ENCODE results near the gene TBX6.

Gene TBX6

DNA sequence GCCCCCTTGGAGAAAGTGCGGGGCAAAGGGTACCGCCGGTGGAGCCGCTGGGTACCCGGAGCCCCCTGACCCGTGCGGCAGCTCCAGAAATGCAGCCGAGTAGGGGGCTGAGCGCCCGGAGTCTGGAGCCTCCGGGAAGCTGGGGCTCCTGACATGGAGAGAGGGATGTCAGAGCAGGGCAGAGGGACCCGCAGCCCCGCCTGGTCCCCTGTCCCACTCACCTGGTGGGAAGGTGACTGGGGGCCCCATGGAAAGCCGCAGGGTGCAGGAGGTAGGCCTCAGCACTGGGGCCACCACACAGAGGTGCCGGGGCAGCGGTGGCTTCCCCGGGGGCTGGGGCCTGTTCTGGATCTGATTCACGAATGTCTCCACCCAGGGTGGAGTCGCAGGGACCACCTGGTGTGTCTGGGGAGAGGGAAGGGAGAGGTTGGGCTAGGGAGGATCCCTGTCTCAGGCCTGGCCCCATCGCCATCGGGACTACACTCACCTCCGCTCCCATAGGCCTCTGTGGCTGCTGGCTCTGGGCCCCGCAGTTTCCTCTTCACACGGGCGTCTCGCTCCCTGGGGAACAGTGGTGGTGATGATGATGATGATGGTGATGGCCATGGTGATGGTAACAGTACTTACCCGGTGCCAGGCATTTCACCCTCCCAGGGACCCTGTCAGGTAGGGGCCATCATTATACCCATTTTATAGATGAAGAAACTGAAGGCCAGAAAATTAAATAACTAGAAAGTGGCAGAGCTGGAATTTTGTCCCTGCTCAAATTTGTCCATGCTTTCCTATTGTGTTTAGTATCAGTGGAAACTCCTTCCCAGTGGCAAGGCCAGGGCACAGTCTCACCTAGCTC is 5.2 kb downstream of the TBX6 start:
- no peak for DNase-seq (ENCODE audit: low spot score)

DNA sequence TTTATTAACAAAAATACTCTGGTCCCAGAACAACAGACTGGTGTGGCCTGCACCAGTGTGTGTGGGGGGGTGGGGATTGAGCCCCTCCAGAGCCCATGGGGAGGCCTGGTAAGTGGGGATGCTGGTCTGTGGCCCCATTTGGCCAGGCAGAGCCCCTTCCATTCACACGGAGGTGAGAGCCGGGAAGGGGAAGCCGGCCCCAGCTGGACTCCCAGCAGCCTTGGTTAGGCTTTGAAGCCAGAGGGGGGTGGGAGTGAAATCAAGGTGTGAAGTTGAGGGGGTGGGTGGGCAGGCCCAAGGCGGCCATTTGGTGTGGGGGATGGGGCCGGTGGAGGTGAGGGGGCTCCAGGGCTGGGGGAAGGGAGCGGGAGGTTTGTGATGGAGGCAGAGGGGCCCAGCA is 5.9 kb downstream of the TBX6 start:
- DNase-seq (ENCODE audit: low spot score) = no peak

DNA sequence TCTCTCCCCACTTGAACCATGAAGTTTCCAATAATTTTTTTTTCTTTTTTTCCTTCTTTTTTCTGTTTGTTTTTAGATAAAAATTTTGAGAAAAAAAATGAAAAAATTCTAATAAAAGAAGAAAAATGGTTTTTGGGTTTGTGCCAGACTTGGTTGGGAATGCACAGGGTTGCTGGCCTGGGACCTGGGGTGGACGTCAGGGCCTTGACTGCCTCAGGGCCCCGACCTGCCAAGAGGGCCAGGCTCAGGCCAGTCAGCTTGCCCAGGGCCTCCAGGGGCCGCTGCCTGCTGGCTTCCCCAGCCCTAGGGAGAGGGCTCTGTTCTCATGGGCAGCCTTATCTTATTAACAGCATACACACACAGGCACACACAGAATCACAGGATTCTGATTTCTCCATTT is 6.5 kb downstream of the TBX6 start:
- DNase-seq (ENCODE audit: low spot score) = no peak

DNA sequence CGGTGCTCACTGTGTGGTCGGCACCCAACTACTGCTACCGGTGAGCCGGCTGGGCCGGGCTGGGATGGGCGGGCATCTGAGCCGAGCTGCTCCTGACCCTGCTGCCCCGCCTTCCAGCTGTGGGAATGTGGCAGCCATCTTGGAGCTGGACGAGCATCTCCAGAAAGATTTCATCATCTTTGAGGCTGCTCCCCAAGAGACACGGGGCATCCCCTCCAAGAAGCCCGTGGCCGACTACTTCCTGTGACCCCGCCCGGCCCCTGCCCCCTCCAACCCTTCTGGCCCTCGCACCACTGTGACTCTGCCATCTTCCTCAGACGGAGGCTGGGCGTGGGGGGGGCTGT is 6.9 kb downstream of the TBX6 start:
- DNase-seq (ENCODE audit: low spot score) = no peak

DNA sequence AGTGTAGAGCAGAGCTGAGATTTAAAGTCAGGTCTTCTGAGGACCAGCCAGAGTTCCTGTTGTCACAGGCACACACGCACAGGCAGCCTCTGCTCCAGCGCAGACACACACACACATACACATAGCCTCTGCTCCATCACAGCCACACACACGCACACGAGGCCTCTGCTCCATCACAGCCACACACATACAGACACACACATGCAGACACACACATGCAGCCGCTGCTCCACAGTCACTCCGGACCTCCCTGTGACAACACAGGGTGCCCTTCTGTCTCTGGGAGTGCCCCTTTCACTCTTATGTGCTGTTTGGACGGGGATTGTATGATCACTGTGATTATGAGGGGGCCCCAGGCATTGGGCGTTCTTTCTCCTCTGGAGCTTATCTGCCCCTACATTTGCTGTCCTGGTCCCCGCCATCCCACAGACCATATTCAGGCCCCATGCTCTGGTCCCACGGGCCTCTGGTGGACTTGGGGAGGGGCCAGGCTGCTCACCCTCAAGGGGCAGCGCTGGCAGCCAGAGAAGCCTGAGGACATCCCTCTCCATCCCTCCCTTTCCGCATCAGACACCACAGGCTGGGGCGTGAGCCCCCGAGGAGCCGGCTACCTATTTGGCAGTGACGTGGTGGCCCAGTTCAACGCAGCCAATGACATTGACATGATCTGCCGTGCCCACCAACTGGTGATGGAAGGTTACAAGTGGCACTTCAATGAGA is 7.5 kb downstream of the TBX6 start:
- DNase-seq (ENCODE audit: low spot score) = no peak

DNA sequence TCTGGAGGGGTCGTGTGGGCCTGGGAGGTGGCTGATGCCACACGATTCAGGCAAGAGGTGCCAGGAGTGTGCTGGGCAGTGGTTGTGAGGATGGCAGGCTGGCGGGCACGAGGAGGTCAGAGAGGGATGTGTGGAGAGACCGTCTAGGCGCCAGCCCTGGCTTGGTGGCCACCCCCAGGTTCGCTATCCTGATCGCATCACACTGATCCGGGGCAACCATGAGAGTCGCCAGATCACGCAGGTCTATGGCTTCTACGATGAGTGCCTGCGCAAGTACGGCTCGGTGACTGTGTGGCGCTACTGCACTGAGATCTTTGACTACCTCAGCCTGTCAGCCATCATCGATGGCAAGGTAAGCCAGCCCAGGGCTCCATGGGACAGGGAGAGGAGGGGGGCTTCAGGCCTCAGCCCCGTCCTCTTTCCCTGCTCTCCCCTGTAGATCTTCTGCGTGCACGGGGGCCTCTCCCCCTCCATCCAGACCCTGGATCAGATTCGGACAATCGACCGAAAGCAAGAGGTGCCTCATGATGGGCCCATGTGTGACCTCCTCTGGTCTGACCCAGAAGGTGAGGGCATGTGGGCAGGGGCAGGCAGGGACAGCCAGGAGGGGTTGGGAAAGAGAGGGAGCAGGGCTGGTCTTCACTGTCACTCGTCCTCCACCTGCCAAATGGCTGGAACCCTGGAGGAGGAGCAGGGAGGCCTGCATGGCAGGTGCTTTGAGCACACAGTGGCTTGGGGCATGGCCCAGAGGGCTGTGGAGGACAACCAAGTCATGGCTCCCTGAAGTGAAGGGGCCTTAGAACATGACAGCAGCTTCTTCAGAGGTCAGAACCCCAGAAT is 8.3 kb downstream of the TBX6 start:
- DNase-seq (ENCODE audit: low spot score) = no peak

DNA sequence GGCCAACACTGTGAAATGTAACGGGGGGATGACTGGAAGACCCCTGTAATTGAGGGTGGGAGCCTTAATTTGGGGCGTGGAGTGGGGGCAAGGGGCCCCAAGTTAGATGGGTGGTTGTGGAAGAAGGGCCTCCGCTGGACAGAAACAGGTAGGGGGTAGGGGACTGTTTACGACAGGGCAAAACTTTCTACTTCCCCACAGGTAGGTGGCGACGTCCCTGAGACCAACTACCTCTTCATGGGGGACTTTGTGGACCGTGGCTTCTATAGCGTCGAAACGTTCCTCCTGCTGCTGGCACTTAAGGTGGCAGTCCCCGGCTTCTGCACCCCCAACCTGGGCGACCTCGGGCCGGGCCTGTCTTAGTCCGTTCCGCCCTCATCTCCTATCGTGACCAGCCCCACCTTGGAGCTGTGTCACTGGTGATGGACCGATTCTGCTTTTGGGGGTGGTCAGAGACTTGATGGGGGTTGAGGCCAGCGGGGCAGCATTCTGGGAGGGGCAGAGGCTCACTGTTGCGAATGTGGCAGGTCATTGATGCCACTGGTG is 9.1 kb downstream of the TBX6 start:
- DNase-seq (ENCODE audit: low spot score) = no peak

DNA sequence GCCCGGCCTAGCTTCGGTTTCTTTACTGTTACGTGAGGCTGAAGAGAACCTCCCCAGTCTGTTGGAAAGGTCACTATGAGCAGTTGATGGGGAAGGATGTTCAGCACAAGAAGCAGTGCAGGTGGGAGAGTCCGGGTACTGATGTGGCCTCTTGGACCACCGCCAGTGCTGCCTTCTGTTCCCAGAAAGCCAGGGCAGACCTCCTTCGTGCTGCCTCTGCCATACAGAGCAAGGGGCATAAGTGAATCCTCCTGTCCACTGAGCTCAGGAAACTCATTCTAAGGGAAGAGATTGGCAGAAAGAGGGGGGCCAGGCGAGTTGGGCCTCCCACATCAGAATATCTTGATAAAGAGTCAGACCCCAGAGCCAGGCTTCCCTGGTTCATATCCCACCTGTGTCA is 12.2 kb downstream of the TBX6 start:
- DNase-seq (ENCODE audit: low spot score) = no peak

DNA sequence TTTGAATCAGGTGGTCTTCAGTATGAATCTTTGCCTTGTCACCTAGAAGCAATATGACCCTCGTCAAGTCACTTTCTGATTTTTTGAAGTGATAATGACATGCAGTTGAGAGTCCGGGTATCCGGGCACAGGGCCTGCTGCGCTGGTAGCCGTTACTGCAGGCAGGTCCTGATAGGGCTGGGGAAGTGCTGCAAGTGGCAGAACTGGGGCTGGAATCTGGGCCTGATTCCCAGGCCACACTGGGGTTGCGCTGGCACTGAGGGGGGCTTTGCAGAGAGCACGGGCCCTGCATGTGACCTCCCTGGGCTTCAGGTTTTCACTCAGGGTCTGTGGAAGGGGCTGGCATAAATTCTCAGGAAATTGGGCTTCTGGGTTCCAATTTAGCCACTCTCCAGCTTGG is 13.0 kb downstream of the TBX6 start:
- no peak for DNase-seq (ENCODE audit: low spot score)

DNA sequence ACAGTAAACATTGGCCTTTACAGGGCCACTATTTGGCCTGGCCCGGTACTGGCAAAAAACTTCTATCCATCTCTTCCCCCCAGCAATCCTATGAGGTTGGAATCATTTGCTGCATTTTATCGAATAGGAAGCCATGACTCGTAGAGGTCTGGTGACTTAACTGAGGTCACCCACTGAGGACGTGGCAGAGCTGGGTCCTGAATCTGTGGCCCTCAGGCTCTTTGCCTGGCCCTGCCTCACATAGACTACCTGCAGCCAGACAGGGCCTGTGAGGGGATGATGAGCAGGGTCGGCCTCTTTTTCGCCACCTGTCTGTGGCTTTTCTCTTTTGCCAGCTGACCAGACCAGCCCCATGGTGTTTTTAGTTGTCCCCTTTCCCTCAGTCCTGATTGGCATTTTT is 14.1 kb downstream of the TBX6 start:
- DNase-seq (ENCODE audit: low spot score) = no peak

DNA sequence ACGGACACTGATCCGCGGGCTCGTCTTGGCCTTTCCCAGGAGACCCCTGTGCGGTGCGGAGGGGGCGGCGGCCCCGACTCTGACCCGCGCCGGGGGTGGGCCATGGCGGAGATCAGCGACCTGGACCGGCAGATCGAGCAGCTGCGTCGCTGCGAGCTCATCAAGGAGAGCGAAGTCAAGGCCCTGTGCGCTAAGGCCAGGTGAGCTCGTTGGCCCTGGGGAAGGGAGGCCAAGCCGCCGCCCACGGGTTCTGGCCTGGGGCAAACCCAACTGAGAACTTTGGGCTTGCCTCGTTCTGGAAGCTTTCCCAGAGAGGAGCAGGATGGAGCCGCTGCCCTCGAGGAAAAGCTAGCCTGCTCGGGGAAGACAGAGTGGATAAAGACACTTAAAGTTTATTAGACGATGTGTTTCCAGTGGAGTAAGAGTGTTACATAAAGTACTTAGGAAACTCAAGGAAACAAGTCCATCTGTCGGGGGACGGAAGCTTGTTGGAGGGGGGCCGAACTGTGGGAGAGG is 15.4 kb downstream of the TBX6 start:
- DNase-seq (ENCODE audit: low spot score) = peak; percentile 43

DNA sequence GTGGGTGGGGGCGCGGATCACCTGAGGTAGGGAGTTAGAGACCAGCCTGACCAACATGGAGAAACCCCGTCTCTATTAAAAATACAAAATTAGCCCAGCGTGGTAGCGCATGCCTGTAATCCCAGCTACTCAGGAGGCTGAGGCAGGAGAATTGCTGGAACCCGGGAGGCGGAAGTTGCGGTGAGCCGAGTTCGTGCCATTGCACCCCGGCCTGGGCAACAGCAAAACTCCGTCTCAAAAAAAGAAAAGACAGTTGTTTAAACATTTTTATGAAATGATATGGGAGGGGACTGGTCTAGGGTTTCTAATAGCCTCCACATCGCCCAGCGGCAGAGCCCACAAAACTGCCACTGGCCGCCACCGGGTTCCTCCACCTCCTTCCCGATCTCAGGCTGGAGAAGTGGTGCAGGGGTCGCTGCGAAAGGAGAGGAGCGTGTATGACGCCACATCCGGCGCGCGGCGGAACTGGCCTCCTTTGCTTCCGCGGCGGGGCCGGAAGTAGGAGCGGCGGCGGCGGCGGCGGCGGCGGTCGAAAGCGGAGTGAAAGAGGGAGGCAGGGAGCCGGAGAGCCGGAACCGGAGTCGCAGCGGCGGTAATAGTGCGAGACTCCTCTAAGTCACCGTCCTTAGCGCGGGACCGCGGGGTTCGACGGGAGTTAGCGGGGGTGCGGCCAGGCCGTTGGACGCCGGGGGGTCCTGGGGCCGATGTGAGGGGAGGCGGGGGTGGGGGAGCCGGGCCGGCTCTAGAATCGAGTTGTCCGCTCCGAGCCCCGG is 16.0 kb downstream of the TBX6 start, which contains the start of gene PPP4C:
TSS of gene PPP4C (plus strand) at position 492 of the 773 bp plus-strand sequence. CDS start 384 bp downstream, outside the sequence.
- peak; percentile 90 for DNase-seq (ENCODE audit: low spot score)

DNA sequence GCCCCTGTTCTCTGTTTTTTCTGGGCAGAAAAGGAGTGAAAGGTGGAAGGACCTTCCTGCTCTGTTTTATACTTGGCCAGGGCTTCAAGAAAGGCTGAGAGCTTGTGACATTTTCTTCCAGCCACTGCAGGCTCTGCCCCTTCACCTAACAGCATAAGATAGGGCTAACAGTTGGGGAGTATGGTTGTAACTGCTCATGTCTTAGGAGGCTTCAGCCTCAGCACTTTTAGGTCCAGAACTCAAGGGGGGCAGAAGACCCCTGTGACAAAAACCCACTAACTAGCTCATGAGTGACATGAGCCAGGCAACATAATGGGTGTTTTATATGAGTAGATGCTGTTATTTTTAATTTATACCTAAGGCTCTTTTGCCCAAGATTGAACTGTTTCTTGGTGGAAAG is 21.2 kb downstream of the TBX6 start:
- DNase-seq (ENCODE audit: low spot score) = no peak

DNA sequence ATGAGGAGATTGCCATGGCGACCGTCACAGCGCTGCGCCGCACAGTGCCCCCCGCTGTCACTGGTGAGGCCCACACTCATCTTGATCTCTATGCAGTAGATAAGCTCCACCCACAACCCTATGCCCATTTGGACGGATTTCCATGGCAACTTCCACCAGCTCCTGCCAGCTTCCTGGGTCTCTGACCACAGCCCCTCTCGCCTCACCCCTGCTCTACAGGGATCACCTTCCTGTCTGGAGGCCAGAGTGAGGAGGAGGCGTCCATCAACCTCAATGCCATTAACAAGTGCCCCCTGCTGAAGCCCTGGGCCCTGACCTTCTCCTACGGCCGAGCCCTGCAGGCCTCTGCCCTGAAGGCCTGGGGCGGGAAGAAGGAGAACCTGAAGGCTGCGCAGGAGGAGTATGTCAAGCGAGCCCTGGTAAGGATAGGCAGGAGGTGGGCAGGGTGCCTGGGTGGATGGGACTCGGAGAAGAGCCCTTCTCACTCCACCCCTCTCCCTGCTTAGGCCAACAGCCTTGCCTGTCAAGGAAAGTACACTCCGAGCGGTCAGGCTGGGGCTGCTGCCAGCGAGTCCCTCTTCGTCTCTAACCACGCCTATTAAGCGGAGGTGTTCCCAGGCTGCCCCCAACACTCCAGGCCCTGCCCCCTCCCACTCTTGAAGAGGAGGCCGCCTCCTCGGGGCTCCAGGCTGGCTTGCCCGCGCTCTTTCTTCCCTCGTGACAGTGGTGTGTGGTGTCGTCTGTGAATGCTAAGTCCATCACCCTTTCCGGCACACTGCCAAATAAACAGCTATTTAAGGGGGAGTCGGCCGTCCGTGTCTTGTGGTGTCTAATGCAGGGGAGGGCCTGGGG is 21.9 kb downstream of the TBX6 start:
- DNase-seq (ENCODE audit: low spot score) = no peak

DNA sequence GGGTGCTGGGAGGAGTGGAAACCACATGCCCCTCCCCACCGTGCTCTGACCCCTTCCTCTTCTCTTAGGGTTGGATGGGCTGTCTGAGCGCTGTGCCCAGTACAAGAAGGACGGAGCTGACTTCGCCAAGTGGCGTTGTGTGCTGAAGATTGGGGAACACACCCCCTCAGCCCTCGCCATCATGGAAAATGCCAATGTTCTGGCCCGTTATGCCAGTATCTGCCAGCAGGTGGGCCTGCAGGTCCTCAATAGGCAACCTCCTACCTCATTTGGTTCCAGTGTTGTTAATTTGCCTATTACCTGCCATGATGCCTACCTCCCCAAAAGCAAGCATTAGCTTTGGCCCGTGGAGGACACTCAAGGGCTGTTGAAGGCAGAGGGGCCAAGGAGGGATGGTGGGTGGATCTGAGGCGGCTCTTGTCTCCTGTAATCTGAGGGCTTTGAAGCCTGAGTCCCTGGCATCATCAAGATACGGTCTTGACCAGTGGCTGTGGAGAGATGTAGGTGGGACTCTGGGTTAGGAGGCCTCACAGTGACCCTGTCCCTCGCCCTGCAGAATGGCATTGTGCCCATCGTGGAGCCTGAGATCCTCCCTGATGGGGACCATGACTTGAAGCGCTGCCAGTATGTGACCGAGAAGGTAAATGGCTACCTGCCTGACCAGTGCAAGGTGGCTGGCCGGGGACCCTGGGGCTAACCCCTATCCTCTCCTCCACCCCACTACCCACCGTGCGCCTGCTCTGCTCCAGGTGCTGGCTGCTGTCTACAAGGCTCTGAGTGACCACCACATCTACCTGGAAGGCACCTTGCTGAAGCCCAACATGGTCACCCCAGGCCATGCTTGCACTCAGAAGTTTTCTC is 22.7 kb downstream of the TBX6 start:
- DNase-seq (ENCODE audit: low spot score) = peak; percentile 73

DNA sequence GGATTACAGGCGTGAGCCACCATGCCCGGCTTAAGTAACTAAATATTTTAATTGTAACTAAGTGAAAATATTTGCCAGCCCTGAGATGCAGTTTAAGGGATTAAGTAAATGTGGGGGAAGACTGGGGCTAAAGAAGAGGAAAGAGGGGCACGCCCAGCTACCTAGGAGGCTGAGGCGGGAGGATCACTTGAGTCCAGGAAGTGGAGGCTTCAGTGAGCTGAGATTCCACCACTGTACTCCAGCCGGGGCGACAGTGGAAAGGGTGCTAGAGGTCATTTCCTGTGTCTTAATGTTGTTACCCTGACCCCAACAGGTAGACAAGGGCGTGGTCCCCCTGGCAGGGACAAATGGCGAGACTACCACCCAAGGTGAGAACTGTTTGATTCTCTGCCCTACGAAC is 23.4 kb downstream of the TBX6 start:
- DNase-seq (ENCODE audit: low spot score) = no peak

DNA sequence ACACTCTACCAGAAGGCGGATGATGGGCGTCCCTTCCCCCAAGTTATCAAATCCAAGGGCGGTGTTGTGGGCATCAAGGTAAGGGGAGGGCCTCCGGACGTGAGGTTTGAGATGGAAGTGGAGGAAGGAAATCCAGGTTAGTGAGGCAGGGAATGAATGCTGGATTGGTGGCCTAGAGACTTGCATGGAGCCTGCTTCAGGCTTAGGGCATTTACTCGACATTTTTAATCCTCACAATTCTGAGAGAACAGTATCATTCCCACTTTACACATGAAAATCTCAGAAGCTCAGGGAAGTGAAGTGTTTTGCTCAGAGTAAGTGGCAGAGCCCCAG is 24.2 kb downstream of the TBX6 start:
- DNase-seq (ENCODE audit: low spot score) = no peak

DNA sequence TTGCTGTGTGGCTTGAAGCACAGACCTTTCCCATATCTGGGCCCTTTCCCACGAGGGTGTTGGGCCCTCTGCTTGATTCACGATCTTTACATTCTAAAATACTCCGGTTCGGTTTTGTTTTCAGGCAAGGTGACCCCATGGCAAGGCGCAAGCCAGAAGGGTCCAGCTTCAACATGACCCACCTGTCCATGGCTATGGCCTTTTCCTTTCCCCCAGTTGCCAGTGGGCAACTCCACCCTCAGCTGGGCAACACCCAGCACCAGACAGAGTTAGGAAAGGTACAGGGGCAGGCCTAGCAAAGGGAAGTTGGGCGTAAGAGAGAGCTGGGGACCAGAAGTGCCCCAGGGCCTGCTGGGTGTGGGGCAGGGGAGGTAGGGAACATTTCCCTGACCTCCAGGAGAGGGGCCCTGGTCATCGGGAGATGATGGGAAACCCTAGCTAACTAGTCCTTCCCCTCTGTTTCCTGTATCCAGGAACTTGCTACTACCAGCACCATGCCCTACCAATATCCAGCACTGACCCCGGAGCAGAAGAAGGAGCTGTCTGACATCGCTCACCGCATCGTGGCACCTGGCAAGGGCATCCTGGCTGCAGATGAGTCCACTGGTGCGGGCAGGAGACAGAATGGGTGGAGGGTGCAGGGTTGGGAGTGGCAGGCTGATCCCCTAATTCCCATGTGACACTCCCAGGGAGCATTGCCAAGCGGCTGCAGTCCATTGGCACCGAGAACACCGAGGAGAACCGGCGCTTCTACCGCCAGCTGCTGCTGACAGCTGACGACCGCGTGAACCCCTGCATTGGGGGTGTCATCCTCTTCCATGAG is 24.8 kb downstream of the TBX6 start:
- DNase-seq (ENCODE audit: low spot score) = no peak

Measured in NAMALWA (cell line).